Tibial nerve (tissue), 4 donors: ENCODE results near the gene IL22RA1.

Experiments
- EP300 ChIP-seq, 2 donors: sonication (generic); formaldehyde crosslinking; IDR thresholded peaks; one replicate each; pipeline ENCODE4 v1.6.1; 2017; ENCODE audit warnings: antibody characterized with exemption in 2 of 2, mild to moderate bottlenecking in 1 of 2
- POLR2A ChIP-seq, 2 donors: fragments of 450-650 bp; IDR thresholded peaks; one replicate each; pipeline ENCODE4 v1.6.1; 2017; ENCODE audit warnings: antibody characterized with exemption in 2 of 2, mild to moderate bottlenecking in 2 of 2, moderate library complexity in 2 of 2
- TF ChIP-seq, protein P1 (sequence below), 5 experiments: fragments of 200-600 bp in 3 of 5; fragments of 450-650 bp in 2 of 5; sonication (generic) in 3 of 5; IDR thresholded peaks; one replicate each; pipeline ENCODE4 v1.5.1; 2016 to 2019; ENCODE audit warnings: antibody characterized with exemption in 5 of 5, mild to moderate bottlenecking in 3 of 5, moderate library complexity in 2 of 5

DNA sequence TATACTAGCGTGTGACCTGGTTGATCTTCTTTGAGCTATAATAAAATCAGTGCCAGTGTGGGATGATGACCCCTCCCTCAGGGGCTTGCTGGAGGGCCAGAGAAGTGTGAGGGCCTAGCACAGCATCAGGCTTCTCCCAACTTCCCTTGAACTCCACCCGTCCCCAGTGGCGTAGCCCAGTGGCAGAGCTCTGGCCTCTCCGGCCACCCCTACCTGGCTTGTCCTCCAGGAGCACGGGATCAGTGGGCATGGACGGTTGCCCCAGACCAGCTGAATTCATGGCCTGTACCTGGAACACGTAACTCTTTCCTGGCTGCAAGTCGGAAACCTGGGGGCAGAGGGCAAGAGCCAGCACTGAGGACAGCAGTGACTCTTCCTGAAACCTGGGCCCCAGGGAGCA lies 67.0 kb downstream of the IL22RA1 start:
- TF ChIP-seq, protein P1, sequence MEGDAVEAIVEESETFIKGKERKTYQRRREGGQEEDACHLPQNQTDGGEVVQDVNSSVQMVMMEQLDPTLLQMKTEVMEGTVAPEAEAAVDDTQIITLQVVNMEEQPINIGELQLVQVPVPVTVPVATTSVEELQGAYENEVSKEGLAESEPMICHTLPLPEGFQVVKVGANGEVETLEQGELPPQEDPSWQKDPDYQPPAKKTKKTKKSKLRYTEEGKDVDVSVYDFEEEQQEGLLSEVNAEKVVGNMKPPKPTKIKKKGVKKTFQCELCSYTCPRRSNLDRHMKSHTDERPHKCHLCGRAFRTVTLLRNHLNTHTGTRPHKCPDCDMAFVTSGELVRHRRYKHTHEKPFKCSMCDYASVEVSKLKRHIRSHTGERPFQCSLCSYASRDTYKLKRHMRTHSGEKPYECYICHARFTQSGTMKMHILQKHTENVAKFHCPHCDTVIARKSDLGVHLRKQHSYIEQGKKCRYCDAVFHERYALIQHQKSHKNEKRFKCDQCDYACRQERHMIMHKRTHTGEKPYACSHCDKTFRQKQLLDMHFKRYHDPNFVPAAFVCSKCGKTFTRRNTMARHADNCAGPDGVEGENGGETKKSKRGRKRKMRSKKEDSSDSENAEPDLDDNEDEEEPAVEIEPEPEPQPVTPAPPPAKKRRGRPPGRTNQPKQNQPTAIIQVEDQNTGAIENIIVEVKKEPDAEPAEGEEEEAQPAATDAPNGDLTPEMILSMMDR (IDR thresholded peaks at IDR 0.05) = no peak
- TF ChIP-seq POLR2A (IDR thresholded peaks at IDR 0.05) (no peak), EP300 (IDR thresholded peaks at IDR 0.05) (no peak)
